ENCODE results near the gene HEATR9.

The HEATR9 gene

GRCh38 chr17:35895636-35896587 is 27.2 kb upstream of the HEATR9 start:
- DNase-seq (ENCODE audit: low read depth in 2 of 2, low spot score in 1 of 2), result no peak

- DNase-seq (ENCODE audit: low read depth in 2 of 2, low spot score in 1 of 2), result no peak
Observed at GRCh38 chr17:35894206-35894605, 25.5 kb upstream of the HEATR9 start.

- DNase-seq (ENCODE audit: low read depth in 2 of 2, low spot score in 1 of 2), result no peak
Observed at GRCh38 chr17:35893751-35894150, 25.1 kb upstream of the HEATR9 start.

- DNase-seq (ENCODE audit: low read depth in 2 of 2, low spot score in 1 of 2), result peak in 1 of 2 donors; percentile 54
Observed at GRCh38 chr17:35892091-35893035, 23.7 kb upstream of the HEATR9 start.

- DNase-seq (ENCODE audit: low read depth in 2 of 2, low spot score in 1 of 2), result no peak
Observed at GRCh38 chr17:35891269-35891668, 22.6 kb upstream of the HEATR9 start.

- DNase-seq (ENCODE audit: low read depth in 2 of 2, low spot score in 1 of 2), result peak in 1 of 2 donors; percentile 30
Observed at GRCh38 chr17:35890774-35891155, 22.1 kb upstream of the HEATR9 start.

GRCh38 chr17:35889818-35890773 is 21.4 kb upstream of the HEATR9 start:
- no peak for DNase-seq (ENCODE audit: low read depth in 2 of 2, low spot score in 1 of 2)

- no peak for DNase-seq (ENCODE audit: low read depth in 2 of 2, low spot score in 1 of 2)
Observed at GRCh38 chr17:35889241-35889640, 20.6 kb upstream of the HEATR9 start.

- DNase-seq (ENCODE audit: low read depth in 2 of 2, low spot score in 1 of 2), result no peak
Observed at GRCh38 chr17:35879773-35880654, 11.3 kb upstream of the HEATR9 start, which contains the start of gene CCL5. CCL5 (minus strand) TSS chr17:35880360.

GRCh38 chr17:35878361-35878760 is 9.7 kb upstream of the HEATR9 start:
- no peak for DNase-seq (ENCODE audit: low read depth in 2 of 2, low spot score in 1 of 2)

GRCh38 chr17:35877345-35878029 is 8.8 kb upstream of the HEATR9 start:
- DNase-seq (ENCODE audit: low read depth in 2 of 2, low spot score in 1 of 2), result no peak

- no peak for DNase-seq (ENCODE audit: low read depth in 2 of 2, low spot score in 1 of 2)
Observed at GRCh38 chr17:35876534-35876933, 7.8 kb upstream of the HEATR9 start.

- no peak for DNase-seq (ENCODE audit: low read depth in 2 of 2, low spot score in 1 of 2)
Observed at GRCh38 chr17:35875800-35876139, 7.1 kb upstream of the HEATR9 start.

GRCh38 chr17:35875072-35875799 is 6.5 kb upstream of the HEATR9 start:
- DNase-seq (ENCODE audit: low read depth in 2 of 2, low spot score in 1 of 2), result no peak

GRCh38 chr17:35872196-35872980 is 3.7 kb upstream of the HEATR9 start:
- no peak for DNase-seq (ENCODE audit: low read depth in 2 of 2, low spot score in 1 of 2)

GRCh38 chr17:35870906-35871819 is 2.5 kb upstream of the HEATR9 start:
- DNase-seq (ENCODE audit: low read depth in 2 of 2, low spot score in 1 of 2), result no peak

- no peak for DNase-seq (ENCODE audit: low read depth in 2 of 2, low spot score in 1 of 2)
Observed at GRCh38 chr17:35867574-35867973, 1.1 kb downstream of the HEATR9 start.
